Adipose tissue (tissue), 3 donors: ENCODE results near the gene CELF2. TPM values are rescaled to one million over a fixed set of nuclear protein-coding genes. Genes with fewer than 3 reads are reported as not detected.

ENCODE experiments used
- H3K27ac ChIP-seq: one replicate; pipeline ENCODE4 v1.5.1; 2013; ENCODE audit warnings: low read depth, low read length
- WGBS, 3 donors: extraction: QIAGEN DNeasy Blood & Tissue Kit; methylation state at CpG; one replicate each; pipeline ENCODE4 v1.1.7; 2013; 5-methylcytosine and 5-hydroxymethylcytosine counted together
- polyA plus RNA-seq, 3 donors: library from polyadenylated mRNA; stranded (reverse); fragments of 200-250 nt; gene quantifications; one replicate each; pipeline ENCODE4 v1.2.3, GENCODE V29; 2013
- donor health status: healthy with polysubstance abuse.
- donor health status: Bipolar disorder and iron deficiency.
- donor health status: healthy.

Gene CELF2
- polyA plus RNA-seq, 3 donors: 3.5 to 26.7 (median 26.0) TPM

- 89 to 92% (median 89%) methylated on average over 22 of the region's 22 CpGs for WGBS, 3 donors
Observed at GRCh38 chr10:11301571-11302111, 284.0 kb downstream of the CELF2 start.

GRCh38 chr10:11302181-11302580 is 284.5 kb downstream of the CELF2 start:
- H3K27ac ChIP-seq: no peak overlapping the region
- WGBS, 3 donors: 86 to 93% (median 92%) methylated on average over 14 of the region's 14 CpGs

More at GRCh38 chr10:11301571-11302111, 284.0 kb downstream of the CELF2 start:
- no peak overlapping the region for H3K27ac ChIP-seq

- WGBS, 3 donors: 82 to 95% (median 95%) methylated on average over 14 of the region's 14 CpGs
Observed at GRCh38 chr10:11303361-11304170, 285.9 kb downstream of the CELF2 start.

GRCh38 chr10:11304906-11305585 is 287.4 kb downstream of the CELF2 start:
- 89 to 98% (median 97%) methylated on average over 11 of the region's 11 CpGs for WGBS, 3 donors
- H3K27ac ChIP-seq: no peak overlapping the region

More at GRCh38 chr10:11303361-11304170, 285.9 kb downstream of the CELF2 start:
- H3K27ac ChIP-seq: no peak overlapping the region

GRCh38 chr10:11305825-11306593 is 288.3 kb downstream of the CELF2 start:
- WGBS, 3 donors: 78 to 96% (median 95%) methylated on average over 13 of the region's 13 CpGs
- H3K27ac ChIP-seq: no peak overlapping the region

GRCh38 chr10:11307004-11307403 is 289.3 kb downstream of the CELF2 start:
- 88 to 99% (median 96%) methylated on average over 6 of the region's 6 CpGs for WGBS, 3 donors

GRCh38 chr10:11307937-11308336 is 290.3 kb downstream of the CELF2 start:
- no peak overlapping the region for H3K27ac ChIP-seq
- 85 to 100% (median 95%) methylated on average over 1 of the region's 1 CpG for WGBS, 3 donors

More at GRCh38 chr10:11307004-11307403, 289.3 kb downstream of the CELF2 start:
- no peak overlapping the region for H3K27ac ChIP-seq

- no peak overlapping the region for H3K27ac ChIP-seq
- WGBS, 3 donors: 60 to 88% (median 85%) methylated on average over 2 of the region's 2 CpGs
Observed at GRCh38 chr10:11311027-11311426, 293.4 kb downstream of the CELF2 start.

- WGBS, 3 donors: 66 to 71% (median 71%) methylated on average over 1 of the region's 1 CpG
- H3K27ac ChIP-seq: no peak overlapping the region
Observed at GRCh38 chr10:11313463-11313862, 295.8 kb downstream of the CELF2 start.

GRCh38 chr10:11317936-11318670 is 300.4 kb downstream of the CELF2 start:
- no peak overlapping the region for H3K27ac ChIP-seq
- WGBS, 3 donors: 63 to 84% (median 81%) methylated on average over 7 of the region's 7 CpGs

- WGBS, 3 donors: 79 to 95% (median 95%) methylated on average over 26 of the region's 26 CpGs
- H3K27ac ChIP-seq: no peak overlapping the region
Observed at GRCh38 chr10:11318826-11319598, 301.3 kb downstream of the CELF2 start.

- 77 to 88% (median 85%) methylated on average over 11 of the region's 11 CpGs for WGBS, 3 donors
Observed at GRCh38 chr10:11319990-11320602, 302.4 kb downstream of the CELF2 start.

GRCh38 chr10:11320809-11321520 is 303.3 kb downstream of the CELF2 start:
- H3K27ac ChIP-seq: no peak overlapping the region
- 87 to 93% (median 89%) methylated on average over 17 of the region's 17 CpGs for WGBS, 3 donors

More at GRCh38 chr10:11319990-11320602, 302.4 kb downstream of the CELF2 start:
- H3K27ac ChIP-seq: no peak overlapping the region

GRCh38 chr10:11322698-11323097 is 305.0 kb downstream of the CELF2 start:
- H3K27ac ChIP-seq: no peak overlapping the region
- WGBS, 3 donors: 95 to 100% (median 97%) methylated on average over 1 of the region's 1 CpG

GRCh38 chr10:11324761-11325321 is 307.2 kb downstream of the CELF2 start:
- 81 to 98% (median 96%) methylated on average over 11 of the region's 11 CpGs for WGBS, 3 donors
- no peak overlapping the region for H3K27ac ChIP-seq

GRCh38 chr10:11325817-11326216 is 308.1 kb downstream of the CELF2 start:
- 56 to 75% (median 72%) methylated on average over 2 of the region's 2 CpGs for WGBS, 3 donors
- no peak overlapping the region for H3K27ac ChIP-seq
